Measurements from ENCODE around the gene FRMD4A. TPM values are rescaled to one million over a fixed set of nuclear protein-coding genes. Genes with fewer than 3 reads are reported as not detected.
"Not testable (repeated sequence)": the region's sequence is repeated elsewhere in the genome, so short reads cannot be mapped to it uniquely, and the experiment has no call there.

The FRMD4A gene
- total RNA-seq, 2 experiments from 2014 or later = 0.88 to 1.4 TPM

DNA sequence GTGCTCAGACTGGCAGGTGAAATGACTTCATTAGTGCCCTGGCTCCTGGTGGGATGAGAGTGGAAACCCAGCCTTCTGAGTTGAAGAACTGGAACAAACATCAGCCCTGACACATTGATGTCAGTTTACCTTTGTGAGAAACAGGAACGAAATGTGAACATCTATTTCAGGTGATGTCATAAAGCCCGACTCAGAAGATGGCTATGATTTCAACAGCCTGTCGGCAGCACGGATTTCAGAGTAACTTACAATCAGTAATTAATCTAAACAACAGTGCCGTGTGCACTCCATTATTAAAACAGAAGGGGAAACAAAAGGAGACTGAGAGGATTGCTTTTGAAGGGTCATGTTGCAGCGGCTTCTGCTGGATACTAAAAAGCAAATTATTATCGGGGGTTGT is 243.2 kb downstream of the FRMD4A start:
- ATAC-seq (ENCODE audit: low read depth) = no peak
- no peaks in the 10 kb centered on the region for H3K4me1 Mint-ChIP-seq
- no peaks in the 10 kb centered on the region for H3K36me3 Mint-ChIP-seq
- H3K27ac Mint-ChIP-seq = no peak overlapping the region
- POLR2A ChIA-PET = no interaction called here
- DNase-seq = no peak
- H3K4me3 Mint-ChIP-seq = no peak overlapping the region
- no peaks in the 10 kb centered on the region for H3K9me3 Mint-ChIP-seq
- H3K27me3 Mint-ChIP-seq = peaks cover 2% of the 10 kb centered on the region

DNA sequence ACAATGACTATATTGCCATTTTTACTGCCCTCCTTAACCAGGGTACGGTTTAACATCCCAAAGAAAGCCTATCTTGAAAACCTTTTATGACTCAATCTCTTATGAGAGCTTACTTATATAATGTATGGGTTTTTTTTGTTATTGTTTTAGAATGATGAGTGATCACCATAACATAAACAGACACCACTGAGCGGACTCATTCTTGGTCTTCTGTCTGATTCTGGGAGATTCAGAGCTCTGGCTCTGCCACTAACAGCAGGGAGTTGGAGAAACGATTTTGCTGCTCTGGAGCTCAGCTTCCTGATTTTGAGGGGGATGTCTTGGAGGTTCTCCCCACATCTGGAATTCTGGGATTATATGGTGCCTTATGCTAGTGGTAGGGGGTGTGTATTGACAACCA is 244.1 kb downstream of the FRMD4A start:
- H3K27ac Mint-ChIP-seq = no peak overlapping the region
- ATAC-seq (ENCODE audit: low read depth) = no peak

DNA sequence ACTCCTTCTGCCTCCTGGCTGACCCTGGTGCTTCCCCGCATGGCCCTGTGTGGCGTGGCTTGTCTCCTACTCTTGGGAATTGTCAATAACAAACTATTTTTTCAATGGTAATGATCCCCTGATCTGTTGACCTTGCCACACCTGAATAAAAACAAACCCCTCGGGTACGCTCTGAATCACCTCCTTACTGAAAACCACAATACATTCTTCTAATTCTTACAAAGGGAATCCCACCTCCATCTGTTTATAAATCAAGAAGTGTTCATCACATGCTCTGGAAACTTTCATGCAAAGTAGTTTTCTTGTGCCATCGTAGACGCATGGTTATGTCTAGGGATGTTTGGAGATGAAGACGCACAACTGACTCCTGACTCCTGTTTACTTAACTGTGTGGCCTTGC is 245.8 kb downstream of the FRMD4A start:
- no peak overlapping the region for H3K27ac Mint-ChIP-seq
- no peaks in the 10 kb centered on the region for H3K36me3 Mint-ChIP-seq
- no peaks in the 10 kb centered on the region for H3K27me3 Mint-ChIP-seq
- ATAC-seq (ENCODE audit: low read depth) (no peak), DNase-seq (no peak)
- no peaks in the 10 kb centered on the region for H3K4me1 Mint-ChIP-seq
- peaks cover 2% of the 10 kb centered on the region for H3K9me3 Mint-ChIP-seq
- POLR2A ChIA-PET = no interaction called here
- H3K4me3 Mint-ChIP-seq = no peak overlapping the region

More for the DNA sequence above, 244.1 kb downstream of the FRMD4A start:
- H3K4me1 Mint-ChIP-seq = no peaks in the 10 kb centered on the region
- POLR2A ChIA-PET = no interaction called here
- H3K9me3 Mint-ChIP-seq = no peaks in the 10 kb centered on the region
- H3K27me3 Mint-ChIP-seq = peaks cover 2% of the 10 kb centered on the region
- no peak overlapping the region for H3K4me3 Mint-ChIP-seq
- DNase-seq = no peak
- H3K36me3 Mint-ChIP-seq = no peaks in the 10 kb centered on the region

DNA sequence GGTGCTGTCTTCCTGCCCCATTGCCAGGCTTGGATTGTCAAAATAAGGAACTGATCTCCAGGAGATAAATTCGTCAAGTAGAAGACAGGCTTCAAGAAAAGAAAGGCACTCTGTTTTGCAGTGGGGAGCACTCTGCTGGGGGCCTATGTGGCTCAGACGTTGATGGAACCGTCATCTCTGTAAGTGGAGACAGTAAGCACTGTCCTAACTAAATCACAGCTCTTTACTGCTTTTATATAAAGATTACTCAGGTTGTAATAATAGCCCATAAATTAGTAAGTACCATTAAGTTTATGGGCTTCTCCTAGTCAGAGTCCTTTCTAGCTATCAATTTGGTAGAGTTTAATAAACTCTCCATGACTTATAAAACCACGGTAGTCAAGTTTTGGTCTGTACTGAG is 249.9 kb downstream of the FRMD4A start:
- H3K36me3 Mint-ChIP-seq = no peaks in the 10 kb centered on the region
- no peaks in the 10 kb centered on the region for H3K27me3 Mint-ChIP-seq
- H3K9me3 Mint-ChIP-seq = peaks cover 9% of the 10 kb centered on the region
- no peak overlapping the region for H3K4me3 Mint-ChIP-seq
- POLR2A ChIA-PET = no interaction called here
- ATAC-seq (ENCODE audit: low read depth) (no peak), DNase-seq (no peak)
- H3K4me1 Mint-ChIP-seq = no peaks in the 10 kb centered on the region
- H3K27ac Mint-ChIP-seq = no peak overlapping the region

DNA sequence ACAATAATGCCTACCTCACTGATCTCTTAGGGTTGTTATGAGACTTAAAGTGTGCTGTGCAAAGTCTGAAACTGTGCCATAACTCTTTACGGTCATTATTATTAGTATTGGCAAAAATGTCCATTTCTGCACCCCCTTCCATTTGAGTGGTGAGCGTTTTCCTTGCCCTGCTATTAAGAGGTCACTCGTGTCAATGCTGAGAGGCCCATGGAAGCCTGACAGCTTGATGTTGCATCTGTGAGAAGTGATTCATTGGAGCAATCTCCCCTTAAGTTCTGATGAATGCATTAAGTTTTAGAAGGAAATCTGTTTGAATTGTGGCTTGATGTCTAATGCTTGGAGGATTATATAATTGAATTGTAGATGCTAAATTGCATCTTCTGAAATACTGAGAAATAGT is 253.3 kb downstream of the FRMD4A start:
- ATAC-seq (ENCODE audit: low read depth) (no peak), DNase-seq (no peak)
- H3K4me3 Mint-ChIP-seq = no peak overlapping the region
- POLR2A ChIA-PET = no interaction called here
- peaks cover 9% of the 10 kb centered on the region for H3K9me3 Mint-ChIP-seq
- no peaks in the 10 kb centered on the region for H3K36me3 Mint-ChIP-seq
- peaks cover 7% of the 10 kb centered on the region for H3K27me3 Mint-ChIP-seq
- H3K4me1 Mint-ChIP-seq = no peaks in the 10 kb centered on the region
- H3K27ac Mint-ChIP-seq = no peak overlapping the region

DNA sequence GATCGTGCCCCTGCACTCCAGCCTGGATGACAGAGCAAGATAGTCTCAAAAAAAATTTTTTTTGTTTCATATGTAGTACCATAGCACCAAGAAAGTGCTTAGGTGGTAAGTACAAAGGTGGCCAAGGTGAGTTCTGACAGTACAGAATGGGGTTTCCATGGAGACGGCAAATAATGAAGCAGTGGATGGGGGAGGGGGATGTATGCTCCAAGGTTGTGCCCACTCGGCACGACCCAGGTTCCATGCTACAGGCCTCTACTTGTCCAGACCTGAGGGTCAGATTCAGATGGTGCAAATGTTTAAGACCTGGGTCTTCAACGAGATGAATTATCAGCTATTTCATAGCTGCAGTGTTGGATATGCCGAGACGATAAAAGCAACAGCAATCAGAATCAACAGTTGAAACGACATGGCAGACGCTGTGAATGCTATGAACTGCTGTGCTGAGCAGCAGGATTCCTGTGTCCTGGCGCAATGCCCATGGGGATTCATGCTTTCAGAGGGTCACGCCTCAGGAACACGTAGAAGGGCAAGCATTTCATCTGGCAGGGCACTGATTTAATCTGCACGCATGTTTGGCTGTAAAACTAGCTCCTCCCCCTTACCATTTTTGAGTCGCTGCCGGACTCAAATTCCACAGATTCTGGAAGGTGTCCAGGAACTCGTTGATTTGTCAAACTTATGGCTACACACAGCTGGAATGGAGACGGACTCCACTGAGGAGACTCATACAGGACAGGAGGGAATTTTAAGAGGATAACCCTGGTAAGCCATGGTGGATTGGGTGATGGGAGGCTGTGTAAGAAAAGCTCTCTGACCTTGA is 256.5 kb downstream of the FRMD4A start:
- no peaks in the 10 kb centered on the region for H3K4me1 Mint-ChIP-seq
- H3K27ac Mint-ChIP-seq = no peak overlapping the region
- ATAC-seq (ENCODE audit: low read depth) (no peak), DNase-seq (no peak)
- H3K36me3 Mint-ChIP-seq = no peaks in the 10 kb centered on the region
- H3K9me3 Mint-ChIP-seq = peaks cover 7% of the 10 kb centered on the region
- H3K4me3 Mint-ChIP-seq = no peak overlapping the region
- H3K27me3 Mint-ChIP-seq = peaks cover 15% of the 10 kb centered on the region
- POLR2A ChIA-PET = interaction anchor here (0.6 kb wide), 1 partner anchor 1906 kb away, joined by 3 read pairs; no protein-coding TSS in a partner anchor

DNA sequence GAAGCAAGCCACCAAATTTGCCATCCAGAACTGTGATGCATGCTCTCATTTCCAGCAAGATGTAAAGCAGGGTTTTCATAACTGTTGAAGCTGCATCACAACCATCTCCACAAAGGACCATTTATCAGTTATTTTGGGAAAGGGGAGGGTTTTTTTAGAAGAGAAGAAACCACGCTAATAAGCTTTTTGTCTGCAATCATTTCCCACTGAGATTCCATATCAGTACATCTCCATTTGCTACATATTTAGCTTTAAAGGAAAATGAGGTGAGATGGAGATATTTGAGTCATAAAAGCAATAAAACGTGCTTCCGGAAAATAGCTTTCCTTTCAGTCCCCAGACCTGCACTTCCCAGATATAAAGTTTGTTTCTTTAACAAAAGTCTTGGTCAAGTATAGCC is 258.2 kb downstream of the FRMD4A start:
- Mint-ChIP-seq H3K36me3 (no peaks in the 10 kb centered on the region), H3K9me3 (peaks cover 7% of the 10 kb centered on the region), H3K4me1 (no peaks in the 10 kb centered on the region), H3K27ac (no peak overlapping the region), H3K27me3 (peaks cover 17% of the 10 kb centered on the region), H3K4me3 (no peak overlapping the region)
- ATAC-seq (ENCODE audit: low read depth) = no peak
- POLR2A ChIA-PET = no interaction called here
- DNase-seq = no peak

DNA sequence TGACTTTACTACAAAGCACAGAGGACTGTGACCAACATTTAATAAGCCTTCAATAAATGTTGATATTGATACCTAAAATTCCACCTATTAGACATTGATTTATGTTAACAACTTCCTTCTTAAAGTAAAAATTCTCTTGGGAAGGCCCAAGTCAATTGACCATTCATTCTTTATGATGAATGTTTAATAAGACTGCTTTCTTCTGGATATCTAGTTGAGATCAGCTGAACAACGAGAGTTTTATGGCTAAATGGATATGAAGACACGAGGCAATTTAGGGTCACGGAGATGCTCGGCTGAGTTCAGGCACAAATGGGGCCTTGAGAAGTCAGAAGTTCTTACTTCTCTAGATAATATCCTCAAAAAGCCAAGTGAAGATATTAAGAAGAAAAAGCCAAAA is 258.8 kb downstream of the FRMD4A start:
- POLR2A ChIA-PET = no interaction called here
- Mint-ChIP-seq H3K9me3 (peaks cover 7% of the 10 kb centered on the region), H3K4me3 (no peak overlapping the region), H3K27ac (no peak overlapping the region), H3K36me3 (no peaks in the 10 kb centered on the region), H3K27me3 (peaks cover 17% of the 10 kb centered on the region), H3K4me1 (no peaks in the 10 kb centered on the region)
- DNase-seq = no peak
- ATAC-seq (ENCODE audit: low read depth) = no peak

DNA sequence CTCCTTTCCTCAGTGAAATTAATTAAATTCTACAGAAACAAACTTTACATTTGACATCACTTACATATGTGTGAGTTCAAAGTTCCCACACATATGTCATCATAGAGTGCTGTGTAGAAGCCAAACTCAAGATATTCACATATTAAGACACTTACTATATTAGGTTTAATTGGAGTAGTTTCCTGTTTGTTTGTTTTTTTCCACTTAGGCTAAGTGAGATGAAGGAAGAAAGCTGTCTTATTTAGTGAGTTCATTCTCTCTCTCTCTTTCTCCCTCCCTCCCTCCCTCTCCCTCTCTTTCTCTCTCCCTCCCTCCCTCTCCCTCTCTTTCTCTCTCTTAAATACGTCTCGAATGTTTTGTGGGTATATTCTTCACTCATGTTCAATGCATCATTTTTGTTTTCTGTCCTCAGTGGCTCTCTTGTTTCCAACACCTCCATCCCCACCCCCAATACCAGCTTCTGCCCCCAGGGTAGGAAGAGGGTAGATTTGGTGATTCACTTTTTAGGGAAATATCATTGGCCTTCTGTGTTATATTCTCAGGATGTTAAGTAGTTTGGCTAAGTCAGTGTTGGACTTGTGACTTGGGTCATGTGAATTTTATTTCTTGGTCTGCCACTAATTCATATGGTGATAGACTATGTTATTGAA is 262.0 kb downstream of the FRMD4A start:
- Mint-ChIP-seq H3K36me3 (no peaks in the 10 kb centered on the region), H3K27me3 (peaks cover 20% of the 10 kb centered on the region), H3K4me1 (no peaks in the 10 kb centered on the region), H3K27ac (no peak overlapping the region), H3K9me3 (peaks cover 5% of the 10 kb centered on the region), H3K4me3 (no peak overlapping the region)
- ATAC-seq (ENCODE audit: low read depth) (no peak), DNase-seq (no peak)
- POLR2A ChIA-PET = no interaction called here

DNA sequence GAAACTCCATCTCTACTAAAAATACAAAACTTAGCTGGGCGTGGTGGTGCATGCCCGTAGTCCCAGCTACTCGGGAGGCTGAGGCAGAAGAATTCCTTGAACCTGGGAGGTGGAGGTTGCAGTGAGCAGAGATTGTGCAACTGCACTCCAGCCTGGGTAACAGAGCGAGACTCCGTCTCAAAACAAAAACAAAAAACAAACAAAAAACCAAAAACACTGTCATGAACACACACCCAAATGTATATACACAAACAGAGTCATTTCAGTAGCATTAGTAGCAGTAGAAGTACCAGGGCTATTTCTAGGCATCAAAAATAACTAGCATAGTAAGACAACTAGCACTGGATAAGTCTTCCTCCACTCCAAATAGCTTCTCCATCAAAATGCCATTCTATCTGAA is 263.1 kb downstream of the FRMD4A start:
- DNase-seq; H3K4me3 Mint-ChIP-seq; H3K4me1 Mint-ChIP-seq; ATAC-seq (ENCODE audit: low read depth); H3K36me3 Mint-ChIP-seq; H3K27ac Mint-ChIP-seq; H3K9me3 Mint-ChIP-seq; POLR2A ChIA-PET: not testable (repeated sequence)
- peaks cover 14% of the 10 kb centered on the region for H3K27me3 Mint-ChIP-seq

DNA sequence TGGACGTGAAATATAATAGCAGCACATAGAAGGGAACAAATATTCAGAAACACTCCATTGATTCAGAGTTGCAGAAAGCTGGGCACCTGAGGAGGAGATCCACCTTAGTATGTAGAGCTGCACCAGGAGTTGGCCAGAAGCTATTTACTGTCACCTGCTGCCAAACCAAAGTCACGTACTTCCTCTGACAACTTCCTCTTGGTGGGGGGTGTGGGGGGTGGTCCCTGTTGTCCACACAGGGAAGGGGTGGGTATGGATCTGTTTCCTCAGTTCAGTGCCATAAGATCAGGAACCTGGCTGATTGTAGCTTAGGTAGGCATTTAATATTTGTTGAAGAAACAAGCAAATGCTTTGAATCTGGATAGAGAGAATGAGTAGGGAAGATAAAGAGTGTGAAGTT is 264.6 kb downstream of the FRMD4A start:
- no peak overlapping the region for H3K27ac Mint-ChIP-seq
- peaks cover 10% of the 10 kb centered on the region for H3K27me3 Mint-ChIP-seq
- H3K4me3 Mint-ChIP-seq = no peak overlapping the region
- no peaks in the 10 kb centered on the region for H3K4me1 Mint-ChIP-seq
- ATAC-seq (ENCODE audit: low read depth) (no peak), DNase-seq (no peak)
- H3K9me3 Mint-ChIP-seq = peaks cover 3% of the 10 kb centered on the region
- POLR2A ChIA-PET = no interaction called here
- no peaks in the 10 kb centered on the region for H3K36me3 Mint-ChIP-seq

DNA sequence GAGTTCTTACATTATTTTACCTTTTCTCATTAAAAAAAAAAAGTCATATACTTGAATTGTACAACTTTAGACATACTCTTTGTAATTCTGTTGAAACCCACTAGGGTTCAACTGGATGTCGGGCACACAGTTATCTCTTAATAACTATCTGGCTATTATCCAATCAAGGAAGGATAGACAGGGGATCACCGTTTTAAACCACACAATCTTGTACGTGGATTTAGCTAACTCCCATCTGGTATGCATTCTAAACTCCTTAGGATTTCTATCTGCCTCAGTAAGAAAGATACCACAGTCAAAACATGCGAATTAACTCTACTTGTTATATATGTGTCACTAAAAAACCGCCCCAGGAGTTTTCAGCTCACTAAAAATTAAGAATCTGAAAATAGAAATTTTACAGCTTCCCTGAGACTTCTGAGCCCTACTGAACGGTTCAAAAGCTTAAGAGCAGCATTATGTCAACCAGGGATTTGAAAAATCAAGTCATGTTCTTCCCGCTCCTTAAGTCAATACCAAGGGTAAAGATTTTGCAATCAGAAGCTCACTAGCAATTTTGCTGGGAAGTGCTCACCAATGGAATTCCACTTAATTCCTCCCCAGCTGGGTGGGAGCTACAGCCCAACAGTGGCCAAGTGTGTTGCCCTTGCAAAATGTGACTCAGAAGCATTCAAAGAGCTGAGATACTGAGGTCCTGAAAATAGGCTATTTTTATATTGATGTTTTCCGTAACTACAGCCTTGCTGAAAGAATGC is 267.0 kb downstream of the FRMD4A start:
- no peak overlapping the region for H3K4me3 Mint-ChIP-seq
- no peak overlapping the region for H3K27ac Mint-ChIP-seq
- no peak for ATAC-seq (ENCODE audit: low read depth)
- POLR2A ChIA-PET = no interaction called here
- no peak for DNase-seq
- H3K9me3 Mint-ChIP-seq = no peaks in the 10 kb centered on the region
- H3K36me3 Mint-ChIP-seq = no peaks in the 10 kb centered on the region
- no peaks in the 10 kb centered on the region for H3K4me1 Mint-ChIP-seq
- H3K27me3 Mint-ChIP-seq = peaks cover 7% of the 10 kb centered on the region

DNA sequence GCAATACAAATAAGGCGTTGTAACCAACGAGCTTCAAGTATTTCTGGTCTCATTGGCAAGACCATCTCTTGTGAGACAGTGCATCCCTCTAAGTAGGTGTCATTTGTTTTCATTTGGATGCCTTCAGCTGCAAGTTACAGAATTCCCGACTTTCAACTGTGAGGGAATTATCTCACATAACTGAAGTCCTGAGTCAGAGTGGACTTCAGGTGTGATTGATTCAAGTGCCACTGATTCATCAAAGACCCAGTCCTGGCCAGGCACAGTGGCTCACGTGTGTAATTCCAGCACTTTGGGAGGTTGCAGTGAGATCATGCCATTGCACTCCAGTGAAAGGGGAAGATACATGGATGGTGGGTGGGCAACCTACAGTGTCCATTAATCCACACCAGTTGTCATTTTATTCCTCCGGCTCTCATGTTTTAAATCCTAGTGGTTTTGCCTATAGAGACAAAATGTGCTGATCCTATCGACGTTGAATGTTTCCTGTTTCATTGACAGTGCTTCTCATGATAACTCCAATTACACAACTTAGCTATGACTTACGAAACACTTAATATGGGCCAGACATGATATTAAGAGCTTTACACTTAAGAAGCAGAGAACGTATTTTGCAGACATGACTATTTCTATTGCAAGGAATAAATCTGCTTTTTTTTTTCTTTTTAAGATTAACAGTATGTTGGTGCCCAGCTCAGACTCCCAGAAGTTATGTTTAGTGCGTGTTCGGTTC is 268.0 kb downstream of the FRMD4A start:
- Mint-ChIP-seq H3K27ac (no peak overlapping the region), H3K4me3 (no peak overlapping the region), H3K4me1 (no peaks in the 10 kb centered on the region), H3K9me3 (no peaks in the 10 kb centered on the region), H3K27me3 (peaks cover 5% of the 10 kb centered on the region), H3K36me3 (no peaks in the 10 kb centered on the region)
- POLR2A ChIA-PET = no interaction called here
- DNase-seq (no peak), ATAC-seq (ENCODE audit: low read depth) (no peak)

Data from activated naive CD8-positive, alpha-beta T cell treated with anti-CD3 and anti-CD28 coated beads, Interleukin-2, amount 10 ng/mL, durations not matched to agents 7 days and 5 days (primary cell).